ENCODE results near the gene MEGF8.

DNA sequence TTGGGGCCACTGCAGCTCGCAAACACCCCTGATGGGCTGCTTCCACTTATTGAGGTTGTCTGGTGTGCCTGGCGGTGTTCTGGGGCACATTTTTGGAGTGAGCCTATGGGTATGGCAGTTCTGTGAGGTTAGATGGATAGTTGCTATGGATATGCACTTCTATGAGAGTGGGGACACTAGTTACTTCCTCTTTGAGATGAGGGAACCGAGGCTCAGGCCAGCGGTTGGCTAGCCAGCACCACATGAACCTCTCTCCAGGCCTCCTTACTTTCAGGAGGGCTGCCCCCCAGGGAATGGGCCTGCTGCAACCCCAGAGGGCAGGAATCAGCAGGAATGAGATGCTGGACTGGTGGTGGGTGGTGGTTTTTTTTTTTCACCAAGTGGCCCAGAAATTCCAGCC, 37.0 kb upstream of the MEGF8 start:
- no peak for TF ChIP-seq GABPA (IDR thresholded peaks at IDR 0.05; ENCODE audit: low read depth, low read length)
- no peak for TF ChIP-seq GABPA (CRISPR knock-in tag; IDR thresholded peaks at IDR 0.05; ENCODE audit: low read depth)
- TF ChIP-seq, protein P1, sequence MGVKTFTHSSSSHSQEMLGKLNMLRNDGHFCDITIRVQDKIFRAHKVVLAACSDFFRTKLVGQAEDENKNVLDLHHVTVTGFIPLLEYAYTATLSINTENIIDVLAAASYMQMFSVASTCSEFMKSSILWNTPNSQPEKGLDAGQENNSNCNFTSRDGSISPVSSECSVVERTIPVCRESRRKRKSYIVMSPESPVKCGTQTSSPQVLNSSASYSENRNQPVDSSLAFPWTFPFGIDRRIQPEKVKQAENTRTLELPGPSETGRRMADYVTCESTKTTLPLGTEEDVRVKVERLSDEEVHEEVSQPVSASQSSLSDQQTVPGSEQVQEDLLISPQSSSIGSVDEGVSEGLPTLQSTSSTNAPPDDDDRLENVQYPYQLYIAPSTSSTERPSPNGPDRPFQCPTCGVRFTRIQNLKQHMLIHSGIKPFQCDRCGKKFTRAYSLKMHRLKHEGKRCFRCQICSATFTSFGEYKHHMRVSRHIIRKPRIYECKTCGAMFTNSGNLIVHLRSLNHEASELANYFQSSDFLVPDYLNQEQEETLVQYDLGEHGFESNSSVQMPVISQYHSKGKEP (CRISPR knock-in tag; IDR thresholded peaks at IDR 0.05) = no peak
- TF ChIP-seq, protein P2, sequence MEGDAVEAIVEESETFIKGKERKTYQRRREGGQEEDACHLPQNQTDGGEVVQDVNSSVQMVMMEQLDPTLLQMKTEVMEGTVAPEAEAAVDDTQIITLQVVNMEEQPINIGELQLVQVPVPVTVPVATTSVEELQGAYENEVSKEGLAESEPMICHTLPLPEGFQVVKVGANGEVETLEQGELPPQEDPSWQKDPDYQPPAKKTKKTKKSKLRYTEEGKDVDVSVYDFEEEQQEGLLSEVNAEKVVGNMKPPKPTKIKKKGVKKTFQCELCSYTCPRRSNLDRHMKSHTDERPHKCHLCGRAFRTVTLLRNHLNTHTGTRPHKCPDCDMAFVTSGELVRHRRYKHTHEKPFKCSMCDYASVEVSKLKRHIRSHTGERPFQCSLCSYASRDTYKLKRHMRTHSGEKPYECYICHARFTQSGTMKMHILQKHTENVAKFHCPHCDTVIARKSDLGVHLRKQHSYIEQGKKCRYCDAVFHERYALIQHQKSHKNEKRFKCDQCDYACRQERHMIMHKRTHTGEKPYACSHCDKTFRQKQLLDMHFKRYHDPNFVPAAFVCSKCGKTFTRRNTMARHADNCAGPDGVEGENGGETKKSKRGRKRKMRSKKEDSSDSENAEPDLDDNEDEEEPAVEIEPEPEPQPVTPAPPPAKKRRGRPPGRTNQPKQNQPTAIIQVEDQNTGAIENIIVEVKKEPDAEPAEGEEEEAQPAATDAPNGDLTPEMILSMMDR (CRISPR knock-in tag; IDR thresholded peaks at IDR 0.05) = no peak
- TF ChIP-seq RBFOX2 (IDR thresholded peaks at IDR 0.05; ENCODE audit: low read depth, low read length) = no peak
- no peak for TF ChIP-seq POLR2A (IDR thresholded peaks at IDR 0.05; ENCODE audit: insufficient read depth in 1 of 2, low read depth in 2 of 2, low read length in 2 of 2)
- no peak for TF ChIP-seq CBFB (CRISPR knock-in tag; IDR thresholded peaks at IDR 0.05)
- no peak for TF ChIP-seq RBAK (CRISPR knock-in tag; IDR thresholded peaks at IDR 0.05)
- no peak for TF ChIP-seq ETV6 (CRISPR knock-in tag; conservative IDR thresholded peaks at IDR 0.05)
